Small intestine (tissue), 7 donors: ENCODE measurements around the gene MYO15B. TPM values are rescaled to one million over a fixed set of nuclear protein-coding genes. Genes with fewer than 3 reads are reported as not detected.
A peak's percentile ranks its signal among the peaks of the same experiment; 100 is the strongest.

Experiments
- DNase-seq, 2 donors: peaks; one replicate each; pipeline versions ENCODE4 v3.0.0 to v3.0.0-alpha.2; 2013
- FAIRE-seq: peaks from 2 replicates; lab custom pipeline; 2012; peaks lifted over from hg19 to GRCh38; lab: Jason Lieb, UNC
- H3K27ac ChIP-seq, 3 donors: one replicate each; pipeline ENCODE4 v1.5.1; 2013; ENCODE audit warnings: low read length in 2 of 3, mild to moderate bottlenecking in 2 of 3, control low read depth in 1 of 3, inconsistent platforms in 1 of 3, low read depth in 1 of 3, moderate library complexity in 1 of 3
- H3K27me3 ChIP-seq, 3 donors: one replicate each; pipeline ENCODE4 v1.6.1; 2013; ENCODE audit warnings: low read length in 3 of 3, inconsistent platforms in 1 of 3; ENCODE audit not compliant: control insufficient read depth in 3 of 3, insufficient read depth in 3 of 3
- H3K36me3 ChIP-seq, 3 donors: one replicate each; pipeline ENCODE4 v1.6.1; 2013; ENCODE audit warnings: low read length in 3 of 3, inconsistent platforms in 1 of 3, low read depth in 1 of 3, mild to moderate bottlenecking in 1 of 3, moderate library complexity in 1 of 3; ENCODE audit not compliant: control insufficient read depth in 3 of 3, insufficient read depth in 2 of 3
- H3K4me1 ChIP-seq, 3 donors: one replicate each; pipeline ENCODE4 v1.6.1; 2013; ENCODE audit warnings: low read length in 2 of 3, inconsistent platforms in 1 of 3, low read depth in 1 of 3, mild to moderate bottlenecking in 1 of 3, moderate library complexity in 1 of 3; ENCODE audit not compliant: control insufficient read depth in 3 of 3, insufficient read depth in 2 of 3
- H3K4me3 ChIP-seq, 3 donors: one replicate each; pipeline ENCODE4 v1.5.1; 2013; ENCODE audit warnings: low read length in 3 of 3, control low read depth in 1 of 3, inconsistent platforms in 1 of 3, low read depth in 1 of 3, mild to moderate bottlenecking in 1 of 3, moderate library complexity in 1 of 3
- H3K9me3 ChIP-seq, 2 donors: one replicate each; pipeline ENCODE4 v1.6.1; 2013; ENCODE audit warnings: low read depth in 1 of 2, low read length in 1 of 2; ENCODE audit not compliant: control insufficient read depth in 2 of 2, insufficient read depth in 1 of 2
- WGBS, 3 donors: extraction: QIAGEN DNeasy Blood & Tissue Kit; methylation state at CpG; one replicate each; pipeline ENCODE4 v1.1.7; 2013; 5-methylcytosine and 5-hydroxymethylcytosine counted together
- polyA plus RNA-seq, 4 donors: library from polyadenylated mRNA; stranded (reverse) in 3 of 4; unstranded in 1 of 4; fragments of 200-250 nt in 3 of 4; fragments of 120-200 nt in 1 of 4; gene quantifications; one replicate each; pipeline versions ENCODE4 v1.2.1 to v1.2.3, GENCODE V29; 2013
- donor health status: healthy with polysubstance abuse.
- donor health status: control.
- donor health status: control.
- donor health status: Bipolar disorder and iron deficiency.
- donor health status: healthy.

The MYO15B gene
- polyA plus RNA-seq, 4 donors = 279 to 3,618 (median 1,437) TPM

DNA sequence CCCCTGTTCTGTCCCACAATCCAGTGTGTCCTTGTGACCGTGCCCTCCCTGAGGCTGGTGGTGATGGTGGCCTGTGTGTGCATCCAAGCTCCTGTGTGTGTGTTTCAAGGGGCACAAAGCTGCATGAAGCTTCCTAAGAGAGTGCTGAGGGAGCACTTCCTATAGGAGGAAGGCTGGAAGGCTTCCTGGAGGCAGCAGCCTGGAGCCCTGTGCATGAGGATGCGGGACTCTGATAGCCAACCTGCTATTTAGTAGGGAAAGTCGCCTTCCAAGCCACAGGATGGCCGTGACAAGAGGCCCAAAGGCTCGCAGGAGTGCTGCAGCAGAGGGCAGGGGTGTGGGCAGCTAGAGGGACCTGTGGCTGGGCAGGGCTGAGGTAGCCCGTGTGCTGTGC lies 8.3 kb downstream of the MYO15B start:
- H3K27ac ChIP-seq = no peak overlapping the region
- DNase-seq (no peak), FAIRE-seq (no peak)

DNA sequence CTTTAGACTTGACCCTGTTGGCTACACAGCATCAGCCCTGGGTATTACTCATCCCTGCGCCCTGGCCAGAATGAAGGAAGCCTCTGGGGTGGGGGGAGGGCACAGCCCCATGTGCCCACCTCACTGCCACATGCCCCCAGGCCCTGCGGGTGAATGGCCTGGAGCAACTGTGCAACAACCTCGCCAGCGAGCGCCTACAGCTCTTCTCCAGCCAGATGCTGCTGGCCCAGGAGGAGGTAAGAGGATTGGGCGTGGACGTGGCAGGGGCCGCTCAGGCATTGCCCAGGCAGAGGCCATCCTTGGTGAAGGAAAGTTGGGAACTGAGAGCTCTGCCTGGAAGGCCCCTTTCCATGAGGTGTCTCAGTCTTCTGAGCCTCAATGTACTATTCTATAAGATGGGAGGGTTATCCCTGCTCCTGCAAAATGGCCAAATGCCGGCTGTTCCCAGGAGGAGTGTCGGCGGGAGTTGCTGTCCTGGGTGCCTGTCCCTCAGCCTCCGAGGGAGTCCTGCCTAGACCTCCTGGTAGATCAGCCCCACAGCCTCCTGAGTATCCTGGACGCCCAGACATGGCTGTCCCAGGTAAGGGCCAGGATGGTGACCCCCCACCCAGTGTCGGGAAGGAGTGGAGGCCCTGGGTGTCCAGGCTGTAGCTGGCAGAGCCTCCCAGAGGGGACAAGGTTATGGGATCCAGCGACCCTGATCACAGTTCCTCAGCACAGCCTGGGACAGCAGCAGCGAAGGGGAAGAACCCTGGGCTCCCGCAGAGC lies 8.9 kb downstream of the MYO15B start:
- FAIRE-seq = no peak
- Histone ChIP-seq H3K9me3 (no peaks in the 10 kb centered on the region), H3K27me3 (no peaks in the 10 kb centered on the region), H3K4me1 (peaks cover 0 to 5% (median 0%) of the 10 kb centered on the region in 3 donors), H3K27ac (no peak overlapping the region), H3K4me3 (no peak overlapping the region), H3K36me3 (peaks cover 0 to 36% (median 2%) of the 10 kb centered on the region in 3 donors)
- no peak for DNase-seq
- 90 to 93% (median 91%) methylated on average over 16 to 17 of the region's 17 CpGs for WGBS, 3 donors

More for the DNA sequence above, 8.3 kb downstream of the MYO15B start:
- no peak overlapping the region for H3K4me3 ChIP-seq
- no peaks in the 10 kb centered on the region for H3K9me3 ChIP-seq
- WGBS, 3 donors = 86 to 94% (median 87%) methylated on average over 6 of the region's 6 CpGs
- H3K27me3 ChIP-seq = no peaks in the 10 kb centered on the region
- no peaks in the 10 kb centered on the region for H3K4me1 ChIP-seq
- H3K36me3 ChIP-seq = peaks cover 0 to 39% (median 2%) of the 10 kb centered on the region in 3 donors

DNA sequence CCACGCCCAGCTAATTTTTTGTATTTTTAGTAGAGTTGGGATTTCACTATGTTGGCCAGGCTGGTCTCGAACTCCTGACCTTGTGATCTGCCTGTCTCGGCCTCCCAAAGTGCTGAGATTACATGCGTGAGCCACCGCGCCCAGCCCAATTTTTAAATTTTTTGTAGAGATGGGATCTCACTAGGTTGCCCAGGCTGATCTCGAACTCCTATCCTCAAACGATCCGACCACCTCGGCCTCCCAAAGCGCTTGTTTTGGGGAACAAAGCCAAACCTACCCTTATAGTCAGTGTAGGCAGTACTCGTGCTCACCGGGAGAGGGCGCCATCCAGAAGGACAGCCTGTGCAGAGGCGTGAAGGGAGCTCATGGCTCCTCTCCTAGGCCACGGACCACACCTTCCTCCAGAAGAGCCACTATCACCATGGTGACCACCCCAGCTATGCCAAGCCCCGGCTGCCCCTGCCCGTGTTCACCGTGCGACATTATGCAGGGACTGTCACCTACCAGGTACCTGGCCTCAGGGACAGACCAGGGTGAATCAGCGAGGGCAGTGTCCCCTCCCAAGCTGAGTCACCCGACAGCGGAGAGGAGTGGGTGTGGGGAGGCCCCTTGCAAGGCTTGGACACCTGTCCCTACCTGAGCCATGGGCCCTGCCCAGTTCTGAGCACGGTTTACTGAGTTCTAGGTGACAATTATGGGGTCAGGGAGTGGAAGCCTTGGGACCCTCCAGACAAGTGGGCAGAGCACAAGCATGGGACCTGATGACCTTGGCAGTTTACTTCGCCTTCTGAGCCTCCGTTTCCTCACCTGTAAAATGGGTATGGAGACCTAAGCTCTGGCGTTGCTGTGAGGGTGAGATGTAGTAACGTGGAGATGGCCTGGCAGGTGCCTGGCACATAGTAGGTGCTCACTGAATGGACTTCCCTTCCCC lies 13.7 kb downstream of the MYO15B start:
- H3K4me1 ChIP-seq = peaks cover 3 to 16% (median 9%) of the 10 kb centered on the region in 3 donors
- FAIRE-seq = no peak
- peak; percentile 85 to 91 for DNase-seq
- peak overlapping the region; percentile 23 to 61 (median 59) for H3K27ac ChIP-seq
- 29 to 65% (median 41%) methylated on average over 28 of the region's 28 CpGs for WGBS, 3 donors
- H3K9me3 ChIP-seq = no peaks in the 10 kb centered on the region
- H3K36me3 ChIP-seq = peaks cover 0 to 43% (median 0%) of the 10 kb centered on the region in 3 donors
- H3K4me3 ChIP-seq = no peak overlapping the region
- H3K27me3 ChIP-seq = no peaks in the 10 kb centered on the region

DNA sequence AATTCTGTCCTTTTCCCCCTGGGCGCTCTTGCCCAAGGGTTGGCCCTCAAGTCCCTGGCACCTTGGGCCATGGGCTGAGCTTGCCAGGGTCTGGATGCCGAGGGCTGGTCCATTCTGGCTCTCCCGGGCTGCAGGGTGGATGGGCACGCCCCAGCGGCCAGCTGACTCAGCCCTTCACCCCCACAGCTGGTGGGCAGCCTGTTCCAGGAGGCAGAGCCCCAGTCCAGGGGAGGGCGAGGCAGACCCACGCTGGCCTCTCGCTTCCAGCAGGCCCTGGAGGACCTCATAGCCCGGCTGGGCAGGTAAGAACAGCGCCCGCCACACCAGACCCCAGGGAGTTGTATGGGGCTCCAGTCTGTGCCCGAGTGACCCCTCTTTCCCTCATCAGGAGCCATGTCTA lies 15.0 kb downstream of the MYO15B start:
- Histone ChIP-seq H3K9me3 (peaks cover 0 to 5% of the 10 kb centered on the region in 2 donors), H3K27me3 (no peaks in the 10 kb centered on the region), H3K27ac (no peak overlapping the region), H3K36me3 (peaks cover 0 to 37% (median 0%) of the 10 kb centered on the region in 3 donors), H3K4me1 (peaks cover 3 to 24% (median 9%) of the 10 kb centered on the region in 3 donors), H3K4me3 (no peak overlapping the region)
- FAIRE-seq (no peak), DNase-seq (no peak)
- WGBS, 3 donors = 85 to 94% (median 90%) methylated on average over 9 to 12 of the region's 12 CpGs

DNA sequence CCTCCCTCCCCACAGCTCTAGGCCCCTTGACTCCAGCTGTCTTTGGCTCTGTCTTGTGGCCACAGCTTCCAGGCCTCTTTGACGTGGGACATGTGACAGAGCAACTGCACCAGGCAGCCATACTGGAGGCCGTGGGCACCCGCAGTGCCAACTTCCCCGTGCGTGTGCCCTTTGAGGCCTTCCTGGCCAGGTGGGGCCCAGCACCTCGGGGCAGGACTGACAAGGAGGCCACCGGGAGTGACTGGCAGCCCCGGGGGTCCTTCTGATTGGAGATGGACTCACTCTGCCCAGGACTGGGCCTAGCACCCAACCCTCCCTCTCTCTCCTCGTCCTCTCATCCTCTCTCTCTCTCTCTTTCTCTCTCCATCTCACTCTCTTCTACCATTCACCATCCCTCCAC lies 15.5 kb downstream of the MYO15B start:
- H3K27me3 ChIP-seq = no peaks in the 10 kb centered on the region
- no peak overlapping the region for H3K4me3 ChIP-seq
- peaks cover 0 to 37% (median 0%) of the 10 kb centered on the region in 3 donors for H3K36me3 ChIP-seq
- DNase-seq (no peak), FAIRE-seq (no peak)
- H3K9me3 ChIP-seq = peaks cover 0 to 5% of the 10 kb centered on the region in 2 donors
- H3K27ac ChIP-seq = peak overlapping the region in 1 of 3 donors; percentile 50
- peaks cover 3 to 27% (median 9%) of the 10 kb centered on the region in 3 donors for H3K4me1 ChIP-seq
- WGBS, 3 donors = 75 to 81% (median 81%) methylated on average over 7 to 9 of the region's 9 CpGs

DNA sequence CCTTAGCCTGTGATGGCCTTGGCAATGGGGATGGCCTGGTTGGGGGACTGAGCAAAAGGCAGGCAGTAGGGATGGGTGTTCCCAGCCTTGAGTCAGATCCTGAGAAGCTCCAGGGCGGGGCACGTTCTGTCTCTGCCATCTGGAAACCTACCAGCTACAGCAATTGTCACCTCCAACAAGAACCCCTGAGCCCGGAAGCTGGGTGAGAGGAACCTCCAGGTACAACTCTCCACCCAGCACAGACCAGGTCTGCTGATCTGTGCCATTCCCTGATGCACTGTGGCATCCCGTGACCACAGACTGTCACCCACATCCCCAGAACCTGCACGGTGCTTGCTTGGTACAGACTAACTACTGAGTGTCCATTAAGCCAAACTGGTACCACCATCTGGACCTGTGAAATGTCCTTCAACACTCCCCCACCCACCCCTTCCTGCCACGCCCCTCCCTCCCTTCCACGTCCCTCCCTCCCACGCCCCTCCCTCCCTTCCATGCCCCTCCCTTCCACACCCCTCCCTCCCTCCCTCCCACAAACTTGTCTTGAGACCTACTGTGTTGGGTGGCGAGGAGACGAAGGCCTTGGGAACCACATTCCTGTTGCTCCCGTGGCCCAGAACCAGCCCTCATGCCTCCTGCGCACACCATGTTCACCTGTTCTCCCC lies 16.6 kb downstream of the MYO15B start:
- Histone ChIP-seq H3K27me3 (no peaks in the 10 kb centered on the region), H3K9me3 (peaks cover 0 to 5% of the 10 kb centered on the region in 2 donors), H3K36me3 (peaks cover 0 to 37% (median 0%) of the 10 kb centered on the region in 3 donors), H3K4me1 (peaks cover 3 to 35% (median 9%) of the 10 kb centered on the region in 3 donors), H3K27ac (peak overlapping the region in 2 of 3 donors; percentile 41 to 42), H3K4me3 (no peak overlapping the region)
- peak in 1 of 2 donors; percentile 63 for DNase-seq
- 58 to 74% (median 64%) methylated on average over 12 of the region's 12 CpGs for WGBS, 3 donors
- FAIRE-seq = no peak

DNA sequence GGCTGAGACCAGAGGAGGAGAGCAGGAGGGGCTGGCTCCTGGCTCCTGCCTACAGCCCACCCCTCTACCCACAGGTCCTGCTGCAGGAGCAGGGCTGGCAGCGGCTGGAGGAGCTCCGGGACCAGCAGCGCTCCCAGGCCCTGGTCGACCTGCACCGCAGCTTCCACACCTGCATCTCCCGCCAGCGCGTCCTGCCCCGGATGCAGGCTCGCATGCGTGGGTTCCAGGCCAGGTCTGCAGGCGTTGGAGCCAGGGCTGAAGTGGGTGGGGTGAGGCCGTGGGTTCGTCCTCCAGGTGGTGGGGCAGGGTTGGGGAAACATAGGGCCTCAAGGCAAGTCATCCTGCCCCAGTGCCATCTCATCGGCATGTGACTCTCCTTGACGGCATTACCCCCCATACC lies 18.2 kb downstream of the MYO15B start:
- H3K36me3 ChIP-seq = peaks cover 0 to 45% (median 0%) of the 10 kb centered on the region in 3 donors
- FAIRE-seq (no peak), DNase-seq (no peak)
- H3K27ac ChIP-seq = no peak overlapping the region
- H3K4me3 ChIP-seq = no peak overlapping the region
- WGBS, 3 donors = 83 to 88% (median 87%) methylated on average over 16 of the region's 16 CpGs
- peaks cover 3 to 51% (median 9%) of the 10 kb centered on the region in 3 donors for H3K4me1 ChIP-seq
- peaks cover 0 to 5% of the 10 kb centered on the region in 2 donors for H3K9me3 ChIP-seq
- no peaks in the 10 kb centered on the region for H3K27me3 ChIP-seq
